ENCODE data around the gene RAMP3.

Gene RAMP3

DNA sequence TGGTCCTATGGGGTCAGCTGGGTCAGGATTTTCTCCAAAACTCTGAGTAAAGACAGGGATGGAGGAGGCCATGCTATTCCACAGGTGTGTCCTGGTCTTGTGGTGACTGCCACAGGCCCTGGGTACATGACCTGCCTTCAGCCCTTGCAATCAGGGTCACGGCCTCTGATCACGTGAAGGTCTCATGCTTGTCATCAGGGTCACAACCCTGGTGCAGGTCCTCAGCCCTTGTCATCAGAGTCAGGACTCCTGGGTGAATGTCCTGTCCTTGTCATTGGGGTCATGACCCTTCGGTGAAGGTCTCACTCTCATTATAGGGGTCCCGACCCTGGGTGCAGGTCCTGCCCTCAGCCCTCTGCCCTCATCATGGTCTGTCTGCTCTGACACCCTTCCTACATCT lies 24.2 kb upstream of the RAMP3 start:
- Histone ChIP-seq H3K27me3 (ENCODE audit: insufficient read depth, low read depth, severe bottlenecking) (no peaks in the 10 kb centered on the region), H3K9me3 (ENCODE audit: severe bottlenecking) (no peaks in the 10 kb centered on the region), H3K4me3 (ENCODE audit: low read depth, low read length) (no peak overlapping the region), H3K36me3 (no peaks in the 10 kb centered on the region), H3K27ac (no peak overlapping the region)
- TF ChIP-seq, protein P1, sequence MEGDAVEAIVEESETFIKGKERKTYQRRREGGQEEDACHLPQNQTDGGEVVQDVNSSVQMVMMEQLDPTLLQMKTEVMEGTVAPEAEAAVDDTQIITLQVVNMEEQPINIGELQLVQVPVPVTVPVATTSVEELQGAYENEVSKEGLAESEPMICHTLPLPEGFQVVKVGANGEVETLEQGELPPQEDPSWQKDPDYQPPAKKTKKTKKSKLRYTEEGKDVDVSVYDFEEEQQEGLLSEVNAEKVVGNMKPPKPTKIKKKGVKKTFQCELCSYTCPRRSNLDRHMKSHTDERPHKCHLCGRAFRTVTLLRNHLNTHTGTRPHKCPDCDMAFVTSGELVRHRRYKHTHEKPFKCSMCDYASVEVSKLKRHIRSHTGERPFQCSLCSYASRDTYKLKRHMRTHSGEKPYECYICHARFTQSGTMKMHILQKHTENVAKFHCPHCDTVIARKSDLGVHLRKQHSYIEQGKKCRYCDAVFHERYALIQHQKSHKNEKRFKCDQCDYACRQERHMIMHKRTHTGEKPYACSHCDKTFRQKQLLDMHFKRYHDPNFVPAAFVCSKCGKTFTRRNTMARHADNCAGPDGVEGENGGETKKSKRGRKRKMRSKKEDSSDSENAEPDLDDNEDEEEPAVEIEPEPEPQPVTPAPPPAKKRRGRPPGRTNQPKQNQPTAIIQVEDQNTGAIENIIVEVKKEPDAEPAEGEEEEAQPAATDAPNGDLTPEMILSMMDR (IDR thresholded peaks at IDR 0.05; ENCODE audit: low read depth, low read length), result no peak
- no peak for DNase-seq

- no peaks in the 10 kb centered on the region for H3K9me3 ChIP-seq (ENCODE audit: severe bottlenecking)
- no peak overlapping the region for H3K27ac ChIP-seq
- H3K4me3 ChIP-seq (ENCODE audit: low read depth, low read length), result no peak overlapping the region
- H3K27me3 ChIP-seq (ENCODE audit: insufficient read depth, low read depth, severe bottlenecking), result no peaks in the 10 kb centered on the region
- H3K36me3 ChIP-seq, result no peaks in the 10 kb centered on the region
- TF ChIP-seq, protein P1 (IDR thresholded peaks at IDR 0.05; ENCODE audit: low read depth, low read length), result no peak
- no peak for DNase-seq
These were observed 23.7 kb upstream of the RAMP3 start for GRCh38 chr7:45133877-45134276.

DNA sequence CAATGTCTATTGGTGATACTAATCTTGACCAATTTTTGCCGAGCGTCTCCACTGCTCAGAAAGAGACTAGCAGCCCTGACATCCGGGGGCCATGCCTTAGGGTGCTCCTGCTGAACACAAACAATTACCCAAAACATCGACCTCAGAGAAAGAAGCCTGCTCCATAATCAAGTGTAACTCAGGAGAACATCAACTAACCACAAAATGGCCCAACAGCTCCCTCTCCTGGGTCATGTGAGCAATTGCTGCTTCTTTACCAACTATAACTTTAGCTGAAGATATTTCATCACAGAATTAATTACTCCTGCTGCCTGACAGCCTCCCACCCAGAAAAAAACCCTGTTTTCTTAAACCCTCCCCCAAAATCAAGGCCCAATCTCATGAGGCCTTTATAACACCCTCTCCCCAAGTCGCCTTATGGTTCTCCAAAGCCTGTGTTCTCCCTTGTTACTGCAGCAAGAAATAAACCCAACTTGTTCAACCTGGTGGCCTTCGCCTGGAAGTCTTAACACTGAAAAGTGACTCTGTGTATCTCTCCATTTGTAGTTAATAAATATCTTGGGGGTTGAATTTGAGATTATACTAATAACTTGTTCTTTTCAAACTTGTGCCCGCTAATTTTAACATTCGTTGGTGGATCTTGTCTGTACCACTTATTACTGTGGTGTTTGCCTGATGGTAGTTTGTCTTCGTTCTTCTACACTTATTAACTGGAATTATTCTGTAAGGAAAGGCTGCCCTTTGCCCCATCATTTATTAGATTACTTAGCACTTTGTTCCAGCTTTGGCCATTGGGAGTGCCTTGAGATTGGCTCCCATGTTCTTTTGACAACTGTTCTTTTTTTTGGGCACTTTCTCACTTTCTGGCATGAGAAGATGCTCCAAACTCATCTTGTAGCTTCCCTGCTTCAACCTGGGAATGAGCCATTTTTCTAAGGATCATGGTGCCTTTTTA lies 21.2 kb upstream of the RAMP3 start:
- Histone ChIP-seq H3K27ac (no peak overlapping the region), H3K9me3 (ENCODE audit: severe bottlenecking) (no peaks in the 10 kb centered on the region), H3K36me3 (no peaks in the 10 kb centered on the region), H3K4me3 (ENCODE audit: low read depth, low read length) (no peak overlapping the region), H3K27me3 (ENCODE audit: insufficient read depth, low read depth, severe bottlenecking) (no peaks in the 10 kb centered on the region)
- peak; percentile 54 for DNase-seq
- TF ChIP-seq, protein P1 (IDR thresholded peaks at IDR 0.05; ENCODE audit: low read depth, low read length), result peak; percentile 74

DNA sequence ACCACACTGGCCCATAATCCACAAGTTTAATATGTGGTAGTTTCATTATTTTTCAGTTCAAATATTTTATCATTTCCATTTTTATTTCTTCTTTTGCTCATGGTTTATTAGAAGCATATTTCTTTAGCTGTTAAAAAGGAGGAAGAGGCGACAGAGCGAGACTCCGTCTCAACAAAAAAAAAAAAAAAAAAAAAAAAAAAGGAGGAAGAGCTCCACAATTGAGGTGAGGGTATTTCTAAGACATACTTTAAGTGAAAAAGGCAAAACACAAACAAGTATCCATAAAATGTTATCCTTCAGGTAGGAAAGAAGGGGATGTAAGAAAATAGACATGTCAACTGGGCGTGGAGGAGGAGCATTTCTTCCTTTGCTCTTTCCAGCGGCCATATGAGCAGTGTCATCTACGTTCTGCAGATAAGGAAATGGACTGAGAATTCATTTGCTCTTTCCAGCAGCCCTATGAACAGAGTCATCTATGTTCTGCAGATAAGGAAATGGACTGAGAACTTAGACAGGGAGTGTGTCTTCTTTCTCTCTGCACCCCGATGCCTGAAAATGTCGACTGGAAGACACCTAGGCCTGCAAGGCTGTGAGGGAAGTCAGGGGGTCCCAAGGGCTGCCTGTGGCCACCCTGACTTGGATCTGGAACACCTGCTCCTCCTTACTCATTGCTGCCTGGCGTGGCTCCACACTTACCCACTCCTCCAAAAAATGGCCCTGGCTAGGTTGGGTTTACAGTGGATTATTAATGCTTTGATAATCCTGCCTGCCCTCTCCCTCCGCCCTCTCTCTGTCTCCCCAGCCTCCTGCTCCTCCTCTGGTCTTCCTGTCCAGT lies 18.9 kb upstream of the RAMP3 start:
- DNase-seq, result peak; percentile 30
- TF ChIP-seq, protein P1 (IDR thresholded peaks at IDR 0.05; ENCODE audit: low read depth, low read length), result no peak
- no peak overlapping the region for H3K4me3 ChIP-seq (ENCODE audit: low read depth, low read length)
- H3K36me3 ChIP-seq, result no peaks in the 10 kb centered on the region
- H3K27me3 ChIP-seq (ENCODE audit: insufficient read depth, low read depth, severe bottlenecking), result no peaks in the 10 kb centered on the region
- no peak overlapping the region for H3K27ac ChIP-seq
- H3K9me3 ChIP-seq (ENCODE audit: severe bottlenecking), result no peaks in the 10 kb centered on the region

GRCh38 chr7:45140827-45141226 lies 16.8 kb upstream of the RAMP3 start:
- no peak overlapping the region for H3K27ac ChIP-seq
- TF ChIP-seq, protein P1 (IDR thresholded peaks at IDR 0.05; ENCODE audit: low read depth, low read length), result no peak
- no peaks in the 10 kb centered on the region for H3K9me3 ChIP-seq (ENCODE audit: severe bottlenecking)
- H3K4me3 ChIP-seq (ENCODE audit: low read depth, low read length), result no peak overlapping the region
- no peaks in the 10 kb centered on the region for H3K27me3 ChIP-seq (ENCODE audit: insufficient read depth, low read depth, severe bottlenecking)
- H3K36me3 ChIP-seq, result no peaks in the 10 kb centered on the region
- no peak for DNase-seq

Data from WERI-Rb-1 (cell line).